H1 (cell line): ENCODE results near the gene RBM5.

Experiments
- CREB1 ChIP-seq: IDR thresholded peaks from 2 replicates; pipeline ENCODE4 v1.6.1; 2012; ENCODE audit warnings: inconsistent platforms
- CTCF ChIP-seq, 3 experiments: IDR thresholded peaks; 1 replicate in 2 of 3; 2 replicates in 1 of 3; pipeline versions ENCODE4 v1.5.1 to v1.6.1; 2011; ENCODE audit warnings: low read length in 3 of 3, mild to moderate bottlenecking in 3 of 3, inconsistent platforms in 2 of 3, low read depth in 1 of 3, moderate library complexity in 1 of 3; ENCODE audit not compliant: insufficient read depth in 1 of 3; ENCODE audit errors: control extremely low read depth in 1 of 3
- EP300 ChIP-seq, 2 experiments: IDR thresholded peaks; 1 replicate in 1 of 2; 2 replicates in 1 of 2; pipeline ENCODE4 v1.6.1; 2011 to 2012; ENCODE audit warnings: low read depth in 2 of 2, low read length in 2 of 2, mild to moderate bottlenecking in 2 of 2, borderline replicate concordance in 1 of 2, inconsistent platforms in 1 of 2, moderate library complexity in 1 of 2
- GABPA ChIP-seq: IDR thresholded peaks from 2 replicates; pipeline ENCODE4 v1.6.1; 2011; ENCODE audit warnings: mild to moderate bottlenecking, low read length, moderate library complexity, borderline replicate concordance; ENCODE audit not compliant: insufficient read depth
- HDAC2 ChIP-seq, 2 experiments: fragments of 300-600 bp in 1 of 2; sonication (generic) in 1 of 2; IDR thresholded peaks; 2 replicates each; pipeline ENCODE4 v1.6.1; 2011 to 2012; ENCODE audit warnings: low read depth in 2 of 2, low read length in 2 of 2, mild to moderate bottlenecking in 2 of 2, moderate library complexity in 2 of 2, borderline replicate concordance in 1 of 2, inconsistent platforms in 1 of 2
- MAFK ChIP-seq: IDR thresholded peaks from 2 replicates; pipeline ENCODE4 v1.6.1; 2012; ENCODE audit warnings: low read depth, mild to moderate bottlenecking, improper control_type of control experiment, low read length
- POLR2A ChIP-seq, 2 experiments: IDR thresholded peaks; 1 replicate in 1 of 2; 2 replicates in 1 of 2; pipeline ENCODE4 v1.6.1; 2011; ENCODE audit warnings: low read depth in 2 of 2, low read length in 2 of 2, mild to moderate bottlenecking in 2 of 2; ENCODE audit errors: control extremely low read depth in 1 of 2
- SAP30 ChIP-seq: fragments of 300-600 bp; sonication (generic); IDR thresholded peaks from 2 replicates; pipeline ENCODE4 v1.7.1; 2012; ENCODE audit warnings: low read length, moderate library complexity, mild to moderate bottlenecking, inconsistent platforms; ENCODE audit not compliant: insufficient read depth, insufficient replicate concordance
- SUZ12 ChIP-seq: fragments of 200-600 bp; sonication (generic); IDR thresholded peaks from 2 replicates; pipeline ENCODE4 v1.6.1; 2012; ENCODE audit warnings: mild to moderate bottlenecking, inconsistent platforms, low read length, moderate library complexity, mixed read lengths
- TAF1 ChIP-seq: IDR thresholded peaks from 2 replicates; pipeline ENCODE4 v1.6.1; 2011; ENCODE audit warnings: mild to moderate bottlenecking, low read depth, low read length
- YY1 ChIP-seq: IDR thresholded peaks from 2 replicates; pipeline ENCODE4 v1.6.1; 2011; ENCODE audit warnings: low read depth, mild to moderate bottlenecking, low read length

- TF ChIP-seq MAFK: no peak
- no peak for TF ChIP-seq EP300 (IDR thresholded peaks at IDR 0.05; ENCODE audit: borderline replicate concordance in 1 of 2, low read depth in 2 of 2, low read length in 2 of 2)
- no peak for TF ChIP-seq YY1
- no peak for TF ChIP-seq SAP30
- no peak for TF ChIP-seq GABPA
- TF ChIP-seq TAF1: no peak
- TF ChIP-seq POLR2A (IDR thresholded peaks at IDR 0.05; ENCODE audit: control extremely low read depth in 1 of 2, low read depth in 2 of 2, low read length in 2 of 2): no peak
- 0 out of 4 replicates have a peak, but pooled peaks of 1 of the 2 experiments have one; percentile 41 for TF ChIP-seq HDAC2 (IDR thresholded peaks at IDR 0.05; ENCODE audit: borderline replicate concordance in 1 of 2, low read depth in 2 of 2, low read length in 2 of 2)
- TF ChIP-seq SUZ12: no peak
- no peak for TF ChIP-seq CREB1
- TF ChIP-seq CTCF (IDR thresholded peaks at IDR 0.05; ENCODE audit: control extremely low read depth in 1 of 3, insufficient read depth in 1 of 3, low read depth in 1 of 3, low read length in 3 of 3): peak in 1 of 3 experiments; percentile 10; a peak in 1 of 4 replicates
Measured at GRCh38 chr3:50158530-50159146, 69.9 kb downstream of the RBM5 start.
